ENCODE results near the gene HKDC1. TPM values are rescaled to one million over a fixed set of nuclear protein-coding genes. Genes with fewer than 3 reads are reported as not detected.

Gene HKDC1
- total RNA-seq, 1 donor from 2014 or later: not detected

GRCh38 chr10:69226919-69227450 is 6.9 kb downstream of the HKDC1 start:
- Mint-ChIP-seq H3K27me3 (ENCODE audit: unreplicated experiment) (peaks cover 3% of the 10 kb centered on the region), H3K9me3 (ENCODE audit: unreplicated experiment) (peaks cover 5% of the 10 kb centered on the region), H3K36me3 (ENCODE audit: unreplicated experiment) (no peaks in the 10 kb centered on the region), H3K4me1 (ENCODE audit: low read depth, unreplicated experiment) (peaks cover 13% of the 10 kb centered on the region), H3K4me3 (ENCODE audit: unreplicated experiment) (no peak overlapping the region), H3K27ac (ENCODE audit: unreplicated experiment) (no peak overlapping the region)
- DNase-seq: no peak
- TF ChIP-seq CTCF (IDR thresholded peaks at IDR 0.05; ENCODE audit: partially characterized antibody, unreplicated experiment): no peak

GRCh38 chr10:69228151-69228550 is 8.0 kb downstream of the HKDC1 start:
- TF ChIP-seq CTCF (IDR thresholded peaks at IDR 0.05; ENCODE audit: partially characterized antibody, unreplicated experiment): no peak
- H3K27ac Mint-ChIP-seq (ENCODE audit: unreplicated experiment): no peak overlapping the region
- peaks cover 3% of the 10 kb centered on the region for H3K27me3 Mint-ChIP-seq (ENCODE audit: unreplicated experiment)
- no peak overlapping the region for H3K4me3 Mint-ChIP-seq (ENCODE audit: unreplicated experiment)
- peaks cover 22% of the 10 kb centered on the region for H3K4me1 Mint-ChIP-seq (ENCODE audit: low read depth, unreplicated experiment)
- H3K36me3 Mint-ChIP-seq (ENCODE audit: unreplicated experiment): no peaks in the 10 kb centered on the region
- DNase-seq: no peak
- H3K9me3 Mint-ChIP-seq (ENCODE audit: unreplicated experiment): peaks cover 8% of the 10 kb centered on the region

- H3K27me3 Mint-ChIP-seq (ENCODE audit: unreplicated experiment): peaks cover 3% of the 10 kb centered on the region
- no peaks in the 10 kb centered on the region for H3K36me3 Mint-ChIP-seq (ENCODE audit: unreplicated experiment)
- TF ChIP-seq CTCF (IDR thresholded peaks at IDR 0.05; ENCODE audit: partially characterized antibody, unreplicated experiment): no peak
- peaks cover 25% of the 10 kb centered on the region for H3K4me1 Mint-ChIP-seq (ENCODE audit: low read depth, unreplicated experiment)
- H3K4me3 Mint-ChIP-seq (ENCODE audit: unreplicated experiment): no peak overlapping the region
- no peak overlapping the region for H3K27ac Mint-ChIP-seq (ENCODE audit: unreplicated experiment)
- H3K9me3 Mint-ChIP-seq (ENCODE audit: unreplicated experiment): peaks cover 10% of the 10 kb centered on the region
- DNase-seq: no peak
Observed at GRCh38 chr10:69229616-69229916, 9.4 kb downstream of the HKDC1 start.

- H3K4me1 Mint-ChIP-seq (ENCODE audit: low read depth, unreplicated experiment): peaks cover 21% of the 10 kb centered on the region
- no peak for TF ChIP-seq CTCF (IDR thresholded peaks at IDR 0.05; ENCODE audit: partially characterized antibody, unreplicated experiment)
- H3K9me3 Mint-ChIP-seq (ENCODE audit: unreplicated experiment): peaks cover 10% of the 10 kb centered on the region
- DNase-seq: no peak
- H3K36me3 Mint-ChIP-seq (ENCODE audit: unreplicated experiment): no peaks in the 10 kb centered on the region
- H3K27me3 Mint-ChIP-seq (ENCODE audit: unreplicated experiment): peaks cover 3% of the 10 kb centered on the region
- H3K27ac Mint-ChIP-seq (ENCODE audit: unreplicated experiment): no peak overlapping the region
- H3K4me3 Mint-ChIP-seq (ENCODE audit: unreplicated experiment): no peak overlapping the region
Observed at GRCh38 chr10:69230128-69230527, 10.0 kb downstream of the HKDC1 start.

GRCh38 chr10:69232252-69232651 is 12.1 kb downstream of the HKDC1 start:
- peaks cover 19% of the 10 kb centered on the region for H3K4me1 Mint-ChIP-seq (ENCODE audit: low read depth, unreplicated experiment)
- H3K27ac Mint-ChIP-seq (ENCODE audit: unreplicated experiment): no peak overlapping the region
- H3K4me3 Mint-ChIP-seq (ENCODE audit: unreplicated experiment): no peak overlapping the region
- H3K27me3 Mint-ChIP-seq (ENCODE audit: unreplicated experiment): peaks cover 2% of the 10 kb centered on the region
- DNase-seq: no peak
- H3K36me3 Mint-ChIP-seq (ENCODE audit: unreplicated experiment): no peaks in the 10 kb centered on the region
- no peak for TF ChIP-seq CTCF (IDR thresholded peaks at IDR 0.05; ENCODE audit: partially characterized antibody, unreplicated experiment)
- peaks cover 10% of the 10 kb centered on the region for H3K9me3 Mint-ChIP-seq (ENCODE audit: unreplicated experiment)

Data from glutamatergic neuron (in vitro differentiated cells).